Body of pancreas (tissue), 4 donors: ENCODE measurements around the gene GJB3. TPM values are rescaled to one million over a fixed set of nuclear protein-coding genes. Genes with fewer than 3 reads are reported as not detected.
A peak's percentile ranks its signal among the peaks of the same experiment; 100 is the strongest.

ENCODE experiments used
- ATAC-seq: fragments of 150-250 bp; one replicate; pipeline ENCODE4 v1.9.1; 2016
- DNase-seq, 4 donors: peaks; one replicate each; pipeline ENCODE4 v3.0.0-alpha.2; 2019
- H3K27ac ChIP-seq, 4 donors: fragments of 200-600 bp; sonication (generic); 1 replicate in 3 of 4; 2 replicates in 1 of 4; pipeline versions ENCODE4 v1.5.1 to v1.6.1; 2016 to 2019; ENCODE audit warnings: mild to moderate bottlenecking in 1 of 4, mixed read lengths in 1 of 4, moderate library complexity in 1 of 4
- H3K27me3 ChIP-seq, 2 donors: fragments of 200-600 bp; sonication (generic); one replicate each; pipeline ENCODE4 v1.6.0; 2016; ENCODE audit warnings: mild to moderate bottlenecking in 1 of 2
- H3K36me3 ChIP-seq, 2 donors: fragments of 200-600 bp; sonication (generic); replicated peaks in 1 of 2; 2 replicates each; pipeline ENCODE4 v1.5.1; 2016; ENCODE audit warnings: low read depth in 2 of 2; ENCODE audit not compliant: insufficient read depth in 1 of 2
- H3K4me1 ChIP-seq: fragments of 200-600 bp; sonication (generic); one replicate; pipeline ENCODE4 v1.6.0; 2016
- H3K4me3 ChIP-seq, 2 donors: fragments of 200-600 bp; sonication (generic); 1 replicate in 1 of 2; 2 replicates in 1 of 2; pipeline ENCODE4 v1.5.1; 2016 to 2019
- H3K9me3 ChIP-seq, 3 donors: fragments of 200-600 bp; sonication (generic); 1 replicate in 2 of 3; 2 replicates in 1 of 3; pipeline ENCODE4 v1.5.1; 2016
- POLR2A ChIP-seq, 3 donors: fragments of 450-650 bp; IDR thresholded peaks; one replicate each; pipeline ENCODE4 v1.6.1; 2016; ENCODE audit warnings: antibody characterized with exemption in 3 of 3, mild to moderate bottlenecking in 2 of 3
- WGBS, 2 donors: methylation state at CpG; one replicate each; pipeline ENCODE4 v1.1.5; 2017; 5-methylcytosine and 5-hydroxymethylcytosine counted together
- intact Hi-C: fragments of 100-400 bp; cut with DNase I; formaldehyde crosslinking; loops from one replicate; pipeline ENCODE4 v1.15.1; 2023
- total RNA-seq, 2 donors: library from RNA; depleted of rRNA; stranded (reverse); fragments of >200 nt; gene quantifications; one replicate each; pipeline ENCODE4 v1.1.0, GENCODE V29; 2016
- TF ChIP-seq, protein P1 (sequence below), 7 experiments: fragments of 450-650 bp in 4 of 7; fragments of 200-600 bp in 3 of 7; sonication (generic) in 3 of 7; IDR thresholded peaks; one replicate each; pipeline ENCODE4 v1.5.1; 2016 to 2019; ENCODE audit warnings: antibody characterized with exemption in 7 of 7

Gene GJB3
- total RNA-seq, 2 donors from 2014 or later: 0.52 TPM; not detected in 1

DNA sequence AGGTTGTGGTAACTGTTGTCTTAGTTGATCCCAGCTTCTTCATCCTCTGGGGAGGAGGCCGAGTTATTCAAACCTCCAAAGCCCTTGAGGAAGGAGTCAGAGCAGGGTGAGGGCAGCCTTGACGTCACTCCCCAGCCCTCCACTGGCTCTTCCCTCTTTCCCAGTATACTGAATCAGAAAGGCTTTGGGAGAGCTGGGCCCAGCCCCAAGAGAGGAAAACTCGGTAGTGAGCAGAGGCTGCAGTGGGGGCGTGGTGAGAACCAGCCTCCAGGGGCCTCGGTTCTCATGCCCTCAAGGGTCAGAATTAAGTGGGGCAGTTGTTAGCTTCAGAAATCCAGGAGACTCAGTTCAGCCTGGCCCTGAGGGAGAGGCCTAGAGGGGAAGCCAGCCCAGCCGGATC is 10.0 kb downstream of the GJB3 start:
- TF ChIP-seq, protein P1, sequence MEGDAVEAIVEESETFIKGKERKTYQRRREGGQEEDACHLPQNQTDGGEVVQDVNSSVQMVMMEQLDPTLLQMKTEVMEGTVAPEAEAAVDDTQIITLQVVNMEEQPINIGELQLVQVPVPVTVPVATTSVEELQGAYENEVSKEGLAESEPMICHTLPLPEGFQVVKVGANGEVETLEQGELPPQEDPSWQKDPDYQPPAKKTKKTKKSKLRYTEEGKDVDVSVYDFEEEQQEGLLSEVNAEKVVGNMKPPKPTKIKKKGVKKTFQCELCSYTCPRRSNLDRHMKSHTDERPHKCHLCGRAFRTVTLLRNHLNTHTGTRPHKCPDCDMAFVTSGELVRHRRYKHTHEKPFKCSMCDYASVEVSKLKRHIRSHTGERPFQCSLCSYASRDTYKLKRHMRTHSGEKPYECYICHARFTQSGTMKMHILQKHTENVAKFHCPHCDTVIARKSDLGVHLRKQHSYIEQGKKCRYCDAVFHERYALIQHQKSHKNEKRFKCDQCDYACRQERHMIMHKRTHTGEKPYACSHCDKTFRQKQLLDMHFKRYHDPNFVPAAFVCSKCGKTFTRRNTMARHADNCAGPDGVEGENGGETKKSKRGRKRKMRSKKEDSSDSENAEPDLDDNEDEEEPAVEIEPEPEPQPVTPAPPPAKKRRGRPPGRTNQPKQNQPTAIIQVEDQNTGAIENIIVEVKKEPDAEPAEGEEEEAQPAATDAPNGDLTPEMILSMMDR (IDR thresholded peaks at IDR 0.05): no peak
- TF ChIP-seq POLR2A (IDR thresholded peaks at IDR 0.05): no peak
- WGBS, 2 donors: 72 to 79% methylated on average over 6 of the region's 6 CpGs
- H3K4me3 ChIP-seq: no peak overlapping the region
- intact Hi-C loops: no loop called here
- H3K4me1 ChIP-seq: peaks cover 11% of the 10 kb centered on the region
- DNase-seq: no peak
- no peak for ATAC-seq
- H3K27ac ChIP-seq: no peak overlapping the region
- no peaks in the 10 kb centered on the region for H3K27me3 ChIP-seq
- H3K9me3 ChIP-seq: no peaks in the 10 kb centered on the region
- no peaks in the 10 kb centered on the region for H3K36me3 ChIP-seq

DNA sequence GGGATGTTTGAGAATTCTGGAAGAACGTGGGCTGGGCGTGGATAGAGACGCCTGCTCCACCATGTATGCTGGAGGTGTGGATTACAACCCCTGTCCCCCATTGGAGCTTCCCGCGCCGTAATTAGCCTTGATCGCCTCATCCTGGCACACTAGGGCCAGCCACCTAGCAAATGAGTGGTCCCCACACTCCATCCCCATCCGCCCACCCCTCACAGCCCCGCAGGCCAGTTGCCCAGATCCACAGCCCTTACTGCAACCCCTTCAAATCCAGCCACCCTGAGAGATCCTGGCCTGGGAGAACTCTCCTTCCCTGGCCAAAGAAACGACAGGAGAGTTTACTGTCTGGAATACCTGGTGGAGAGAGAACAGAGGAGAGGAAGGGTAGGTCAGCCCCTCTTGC is 11.4 kb downstream of the GJB3 start:
- H3K9me3 ChIP-seq: no peaks in the 10 kb centered on the region
- TF ChIP-seq POLR2A (IDR thresholded peaks at IDR 0.05): no peak
- TF ChIP-seq, protein P1 (IDR thresholded peaks at IDR 0.05): no peak
- H3K27me3 ChIP-seq: no peaks in the 10 kb centered on the region
- peaks cover 11% of the 10 kb centered on the region for H3K4me1 ChIP-seq
- 55 to 69% methylated on average over 10 of the region's 10 CpGs for WGBS, 2 donors
- no peak for DNase-seq
- H3K36me3 ChIP-seq: no peaks in the 10 kb centered on the region
- intact Hi-C loops: no loop called here
- no peak overlapping the region for H3K4me3 ChIP-seq
- no peak overlapping the region for H3K27ac ChIP-seq
- no peak for ATAC-seq

DNA sequence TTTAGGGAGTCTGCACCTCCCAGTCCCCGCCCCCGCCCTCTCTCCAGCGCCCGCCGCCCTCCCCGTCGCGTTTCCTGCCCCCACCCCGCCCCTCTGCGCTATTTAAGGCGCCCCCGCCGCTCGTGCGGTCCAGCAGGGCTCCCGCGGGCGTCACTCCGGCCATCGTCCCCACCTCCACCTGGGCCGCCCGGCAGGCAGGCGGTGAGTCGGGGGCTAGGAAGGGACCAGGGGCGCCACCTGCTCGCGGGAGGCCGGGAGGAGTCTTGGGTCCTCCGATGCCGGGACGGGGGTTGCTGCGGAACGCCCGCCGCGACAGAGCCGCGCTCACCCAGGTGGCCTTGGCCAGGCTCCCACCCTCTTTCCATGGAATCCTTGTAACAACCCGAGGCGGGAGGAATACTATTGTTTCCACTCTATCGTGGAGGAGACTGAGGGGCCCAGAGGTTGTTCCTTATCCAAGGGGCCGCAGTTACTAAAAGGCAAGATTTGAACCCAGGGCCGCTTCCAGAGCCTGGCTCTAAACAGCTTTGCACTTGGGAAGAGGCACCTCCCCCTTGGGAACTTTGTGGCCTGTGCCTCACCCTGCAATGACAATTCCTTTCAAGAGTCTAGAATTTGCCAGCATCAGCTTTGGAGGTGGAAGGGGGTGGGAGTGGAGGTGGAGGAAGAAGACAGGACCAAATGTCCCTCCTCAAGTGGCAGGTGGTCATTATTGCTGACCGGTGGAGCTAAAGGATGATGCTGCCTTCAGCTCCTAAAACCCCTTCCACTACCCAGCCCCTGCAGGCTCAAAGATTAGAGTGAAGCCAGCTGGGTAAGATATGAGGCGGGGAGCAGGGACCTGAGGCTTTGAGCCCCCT is 12.1 kb downstream of the GJB3 start, which contains the start of gene GJA4:
Gene GJA4 (plus strand): TSS at position 132 of the 860 bp plus-strand sequence. CDS start 1,215 bp downstream, outside the sequence.
- Histone ChIP-seq H3K4me1 (peaks cover 11% of the 10 kb centered on the region), H3K27me3 (no peaks in the 10 kb centered on the region), H3K4me3 (no peak within 1 kb of the TSS), H3K36me3 (no peaks in the 10 kb centered on the region), H3K9me3 (no peaks in the 10 kb centered on the region), H3K27ac (no peak within 1 kb of the TSS)
- TF ChIP-seq, protein P1 (IDR thresholded peaks at IDR 0.05): no peak
- TF ChIP-seq POLR2A (IDR thresholded peaks at IDR 0.05): peak in 1 of 3 donors; percentile 11
- no peak for DNase-seq
- 14 to 93% methylated on average over 2 to 44 of the region's 45 CpGs for WGBS, 2 donors
- no peak for ATAC-seq
- intact Hi-C loops: no loop called here

DNA sequence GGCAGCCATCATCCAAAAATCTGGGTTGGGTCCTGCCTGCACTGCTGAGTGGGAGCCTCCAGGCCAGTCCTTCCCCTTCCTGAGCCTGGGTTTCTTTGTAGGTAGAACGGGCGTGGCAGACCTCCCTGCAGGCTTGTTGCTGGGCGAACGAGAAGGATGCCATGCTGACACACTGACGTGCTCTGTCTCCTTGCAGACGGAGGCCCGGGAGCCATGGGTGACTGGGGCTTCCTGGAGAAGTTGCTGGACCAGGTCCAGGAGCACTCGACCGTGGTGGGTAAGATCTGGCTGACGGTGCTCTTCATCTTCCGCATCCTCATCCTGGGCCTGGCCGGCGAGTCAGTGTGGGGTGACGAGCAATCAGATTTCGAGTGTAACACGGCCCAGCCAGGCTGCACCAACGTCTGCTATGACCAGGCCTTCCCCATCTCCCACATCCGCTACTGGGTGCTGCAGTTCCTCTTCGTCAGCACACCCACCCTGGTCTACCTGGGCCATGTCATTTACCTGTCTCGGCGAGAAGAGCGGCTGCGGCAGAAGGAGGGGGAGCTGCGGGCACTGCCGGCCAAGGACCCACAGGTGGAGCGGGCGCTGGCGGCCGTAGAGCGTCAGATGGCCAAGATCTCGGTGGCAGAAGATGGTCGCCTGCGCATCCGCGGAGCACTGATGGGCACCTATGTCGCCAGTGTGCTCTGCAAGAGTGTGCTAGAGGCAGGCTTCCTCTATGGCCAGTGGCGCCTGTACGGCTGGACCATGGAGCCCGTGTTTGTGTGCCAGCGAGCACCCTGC is 13.2 kb downstream of the GJB3 start:
- H3K4me3 ChIP-seq: no peak overlapping the region
- no peak overlapping the region for H3K27ac ChIP-seq

More for the DNA sequence above, 13.2 kb downstream of the GJB3 start:
- no peaks in the 10 kb centered on the region for H3K9me3 ChIP-seq
- no peak for DNase-seq
- no peaks in the 10 kb centered on the region for H3K36me3 ChIP-seq
- no peak for TF ChIP-seq POLR2A (IDR thresholded peaks at IDR 0.05)
- TF ChIP-seq, protein P1 (IDR thresholded peaks at IDR 0.05): no peak
- H3K27me3 ChIP-seq: no peaks in the 10 kb centered on the region
- no peak for ATAC-seq
- peaks cover 14% of the 10 kb centered on the region for H3K4me1 ChIP-seq
- 90% methylated on average over 33 to 38 of the region's 40 CpGs for WGBS, 2 donors
- intact Hi-C loops: no loop called here
